Measurements from ENCODE around the gene YTHDC2.

- TF ChIP-seq CTCF (IDR thresholded peaks at IDR 0.05; ENCODE audit: low read length) = no peak
- TF ChIP-seq EZH2 (optimal IDR thresholded peaks at IDR 0.05; ENCODE audit: low read depth, low read length) = no peak
- TF ChIP-seq EZH2phosphoT487 (IDR thresholded peaks at IDR 0.05; ENCODE audit: low read length) = no peak
Observed at GRCh38 chr5:113578091-113578490, 64.6 kb downstream of the YTHDC2 start.
